ENCODE results near the gene WBP1L.

The WBP1L gene

GRCh38 chr10:102753718-102754117, 10.0 kb downstream of the WBP1L start (continued):
- no peak for TF ChIP-seq ZNF560 (tag by site-specific recombination; IDR thresholded peaks at IDR 0.05; ENCODE audit: borderline replicate concordance)
- no peak for TF ChIP-seq ZSCAN5A (tag by site-specific recombination; IDR thresholded peaks at IDR 0.05)
- no peak for TF ChIP-seq TSHZ1 (tag by site-specific recombination; IDR thresholded peaks at IDR 0.05; ENCODE audit: borderline replicate concordance)
- no peak for TF ChIP-seq ZNF785 (tag by site-specific recombination; IDR thresholded peaks at IDR 0.05)

GRCh38 chr10:102757323-102757722, 13.6 kb downstream of the WBP1L start:
- H3K36me3 ChIP-seq (ENCODE audit: control insufficient read depth in 2 of 2, insufficient read depth in 1 of 2, low read length in 2 of 2), result no peaks in the 10 kb centered on the region
- H3K4me1 ChIP-seq (ENCODE audit: control insufficient read depth, insufficient read depth, low read length), result no peaks in the 10 kb centered on the region
- no peak overlapping the region for H3K27ac ChIP-seq (ENCODE audit: extremely low read depth, low read depth, low read length)
- CTCF ChIA-PET, result no interaction called here
- no peak for TF ChIP-seq SP7 (tag by site-specific recombination; IDR thresholded peaks at IDR 0.05)
- TF ChIP-seq ZNF600 (tag by site-specific recombination; IDR thresholded peaks at IDR 0.05), result no peak
- no peak for TF ChIP-seq SP3 (tag by site-specific recombination; IDR thresholded peaks at IDR 0.05)
- no peak for TF ChIP-seq ZBTB49 (tag by site-specific recombination; IDR thresholded peaks at IDR 0.05; ENCODE audit: low read depth)
- no peak for TF ChIP-seq ATF2 (tag by site-specific recombination; IDR thresholded peaks at IDR 0.05; ENCODE audit: low read depth)
- no peak for TF ChIP-seq ZNF146 (tag by site-specific recombination; IDR thresholded peaks at IDR 0.05)
- TF ChIP-seq ZNF792 (tag by site-specific recombination; IDR thresholded peaks at IDR 0.05), result no peak
- no peaks in the 10 kb centered on the region for H3K9me3 ChIP-seq (ENCODE audit: control insufficient read depth, insufficient read depth, low read depth, low read length)
- POLR2A ChIA-PET, result interaction anchor here (0.7 kb wide), 1 partner anchor 146 kb away, joined by 4 read pairs; no protein-coding TSS in a partner anchor
- H3K4me3 ChIP-seq (ENCODE audit: low read depth, low read length), result no peak overlapping the region

GRCh38 chr10:102758240-102758932, 14.6 kb downstream of the WBP1L start:
- POLR2A ChIA-PET, result no interaction called here
- Histone ChIP-seq H3K9me3 (ENCODE audit: control insufficient read depth, insufficient read depth, low read depth, low read length) (no peaks in the 10 kb centered on the region), H3K36me3 (ENCODE audit: control insufficient read depth in 2 of 2, insufficient read depth in 1 of 2, low read length in 2 of 2) (no peaks in the 10 kb centered on the region), H3K27ac (ENCODE audit: extremely low read depth, low read depth, low read length) (no peak overlapping the region), H3K4me3 (ENCODE audit: low read depth, low read length) (no peak overlapping the region), H3K4me1 (ENCODE audit: control insufficient read depth, insufficient read depth, low read length) (no peaks in the 10 kb centered on the region)
- CTCF ChIA-PET, result no interaction called here
- TF ChIP-seq ZSCAN23 (tag by site-specific recombination; IDR thresholded peaks at IDR 0.05) (no peak), ZNF398 (tag by site-specific recombination; IDR thresholded peaks at IDR 0.05) (no peak), ZNF623 (tag by site-specific recombination; IDR thresholded peaks at IDR 0.05) (no peak), HOXC10 (CRISPR knock-in tag; IDR thresholded peaks at IDR 0.05) (no peak), ZNF830 (tag by site-specific recombination; IDR thresholded peaks at IDR 0.05; ENCODE audit: low read depth) (no peak), ZNF48 (tag by site-specific recombination; IDR thresholded peaks at IDR 0.05) (no peak), SP3 (tag by site-specific recombination; IDR thresholded peaks at IDR 0.05) (no peak), ATF2 (tag by site-specific recombination; IDR thresholded peaks at IDR 0.05; ENCODE audit: low read depth) (no peak), ZNF174 (tag by site-specific recombination; IDR thresholded peaks at IDR 0.05) (no peak), ZNF785 (tag by site-specific recombination; IDR thresholded peaks at IDR 0.05) (no peak), ZNF394 (tag by site-specific recombination; IDR thresholded peaks at IDR 0.05; ENCODE audit: borderline replicate concordance) (no peak)
